SK-MEL-5 (cell line): ENCODE results near the gene GPR25. TPM values are rescaled to one million over a fixed set of nuclear protein-coding genes. Genes with fewer than 3 reads are reported as not detected.
"Not testable (repeated sequence)": the region's sequence is repeated elsewhere in the genome, so short reads cannot be mapped to it uniquely, and the experiment has no call there.

Experiments used
- DNase-seq: peaks from one replicate; pipeline ENCODE4 v3.0.0-alpha.2; 2016; ENCODE audit warnings: low read depth, low spot score
- in situ Hi-C: cut with HindIII; loops from 2 replicates; pipeline ENCODE4 v1.10.0; 2016; ENCODE audit warnings: low sequenced_read_pairs, high pct_unique_total_duplicates, low pct_unique_long_range_greater_than_20kb
- total RNA-seq: library from RNA; depleted of rRNA; stranded (reverse); fragments of >200 nt; shearing (Covaris generic); gene quantifications from 2 replicates; pipeline ENCODE4 v1.2.3, GENCODE V29; 2014

Gene GPR25
- total RNA-seq, 1 experiment from 2014 or later: not detected

- in situ Hi-C loops: no loop called here
- DNase-seq: no peak
Observed at GRCh38 chr1:200901796-200902444, 29.1 kb downstream of the GPR25 start.

- in situ Hi-C loops: no loop called here
- no peak for DNase-seq
Observed at GRCh38 chr1:200903793-200904192, 31.0 kb downstream of the GPR25 start.

GRCh38 chr1:200904772-200905171 is 32.0 kb downstream of the GPR25 start:
- DNase-seq: no peak
- in situ Hi-C loops: no loop called here

GRCh38 chr1:200905411-200906052 is 32.8 kb downstream of the GPR25 start:
- in situ Hi-C loops: no loop called here
- no peak for DNase-seq

GRCh38 chr1:200906491-200906890 is 33.7 kb downstream of the GPR25 start:
- in situ Hi-C loops: no loop called here
- DNase-seq: no peak

- DNase-seq: no peak
- in situ Hi-C loops: no loop called here
Observed at GRCh38 chr1:200907611-200908097, 34.9 kb downstream of the GPR25 start.

GRCh38 chr1:200908191-200908868 is 35.5 kb downstream of the GPR25 start:
- no peak for DNase-seq
- in situ Hi-C loops: no loop called here

- in situ Hi-C loops: no loop called here
Observed at GRCh38 chr1:200909071-200909470, 36.3 kb downstream of the GPR25 start.

GRCh38 chr1:200909757-200910239 is 37.0 kb downstream of the GPR25 start:
- DNase-seq: no peak
- in situ Hi-C loops: no loop called here

More at GRCh38 chr1:200909071-200909470, 36.3 kb downstream of the GPR25 start:
- no peak for DNase-seq

GRCh38 chr1:200911361-200911760 is 38.6 kb downstream of the GPR25 start:
- DNase-seq: no peak
- in situ Hi-C loops: no loop called here

- DNase-seq, in situ Hi-C loops: not testable (repeated sequence)
Observed at GRCh38 chr1:200911936-200912335, 39.2 kb downstream of the GPR25 start.

- in situ Hi-C loops: no loop called here
- DNase-seq: no peak
Observed at GRCh38 chr1:200912737-200913407, 40.1 kb downstream of the GPR25 start.

GRCh38 chr1:200916152-200916551 is 43.4 kb downstream of the GPR25 start:
- in situ Hi-C loops: no loop called here
- DNase-seq: no peak

GRCh38 chr1:200916681-200917080 is 43.9 kb downstream of the GPR25 start:
- in situ Hi-C loops: no loop called here
- DNase-seq: no peak

- in situ Hi-C loops: no loop called here
Observed at GRCh38 chr1:200917291-200917817, 44.6 kb downstream of the GPR25 start.

GRCh38 chr1:200918006-200918405 is 45.2 kb downstream of the GPR25 start:
- no peak for DNase-seq
- in situ Hi-C loops: no loop called here

More at GRCh38 chr1:200917291-200917817, 44.6 kb downstream of the GPR25 start:
- DNase-seq: no peak

GRCh38 chr1:200919386-200919785 is 46.6 kb downstream of the GPR25 start:
- in situ Hi-C loops: no loop called here
- no peak for DNase-seq
